Lower leg skin (tissue), 3 donors: ENCODE results near the gene RNF128.

Experiments used
- POLR2A ChIP-seq, 2 donors: fragments of 450-650 bp; IDR thresholded peaks; one replicate each; pipeline ENCODE4 v1.6.1; 2016 to 2017; ENCODE audit warnings: antibody characterized with exemption in 2 of 2, mild to moderate bottlenecking in 1 of 2, moderate library complexity in 1 of 2
- TF ChIP-seq, protein P1 (sequence below), 3 donors: fragments of 450-650 bp; IDR thresholded peaks; one replicate each; pipeline ENCODE4 v1.5.1; 2016; ENCODE audit warnings: antibody characterized with exemption in 3 of 3, mild to moderate bottlenecking in 3 of 3, moderate library complexity in 2 of 3

- TF ChIP-seq, protein P1, sequence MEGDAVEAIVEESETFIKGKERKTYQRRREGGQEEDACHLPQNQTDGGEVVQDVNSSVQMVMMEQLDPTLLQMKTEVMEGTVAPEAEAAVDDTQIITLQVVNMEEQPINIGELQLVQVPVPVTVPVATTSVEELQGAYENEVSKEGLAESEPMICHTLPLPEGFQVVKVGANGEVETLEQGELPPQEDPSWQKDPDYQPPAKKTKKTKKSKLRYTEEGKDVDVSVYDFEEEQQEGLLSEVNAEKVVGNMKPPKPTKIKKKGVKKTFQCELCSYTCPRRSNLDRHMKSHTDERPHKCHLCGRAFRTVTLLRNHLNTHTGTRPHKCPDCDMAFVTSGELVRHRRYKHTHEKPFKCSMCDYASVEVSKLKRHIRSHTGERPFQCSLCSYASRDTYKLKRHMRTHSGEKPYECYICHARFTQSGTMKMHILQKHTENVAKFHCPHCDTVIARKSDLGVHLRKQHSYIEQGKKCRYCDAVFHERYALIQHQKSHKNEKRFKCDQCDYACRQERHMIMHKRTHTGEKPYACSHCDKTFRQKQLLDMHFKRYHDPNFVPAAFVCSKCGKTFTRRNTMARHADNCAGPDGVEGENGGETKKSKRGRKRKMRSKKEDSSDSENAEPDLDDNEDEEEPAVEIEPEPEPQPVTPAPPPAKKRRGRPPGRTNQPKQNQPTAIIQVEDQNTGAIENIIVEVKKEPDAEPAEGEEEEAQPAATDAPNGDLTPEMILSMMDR (IDR thresholded peaks at IDR 0.05) = no peak
- TF ChIP-seq POLR2A (IDR thresholded peaks at IDR 0.05) = no peak
These were observed 20.0 kb upstream of the RNF128 start for GRCh38 chrX:106706466-106706865.
